Type B pancreatic cell (in vitro differentiated cells): Measurements from ENCODE around the gene PCDH18. TPM values are rescaled to one million over a fixed set of nuclear protein-coding genes. Genes with fewer than 3 reads are reported as not detected.
A peak's percentile ranks its signal among the peaks of the same experiment; 100 is the strongest.

Source experiments
- DNase-seq: peaks from one replicate; pipeline ENCODE4 v3.0.0; 2021; ENCODE audit warnings: mixed read lengths; ENCODE audit not compliant: unreplicated experiment; ENCODE audit errors: extremely low spot score
- H3K27ac Mint-ChIP-seq: 2 replicates; pipeline ENCODE4 v1.8.0; 2021; ENCODE audit warnings: mild to moderate bottlenecking, mixed read lengths
- H3K27me3 Mint-ChIP-seq: 2 replicates; pipeline ENCODE4 v1.8.0; 2021; ENCODE audit warnings: mixed read lengths
- H3K36me3 Mint-ChIP-seq: 2 replicates; pipeline ENCODE4 v1.8.0; 2021; ENCODE audit warnings: mixed read lengths
- H3K4me1 Mint-ChIP-seq: one replicate; pipeline ENCODE4 v1.8.0; 2021; ENCODE audit warnings: mixed read lengths; ENCODE audit not compliant: unreplicated experiment
- H3K4me3 Mint-ChIP-seq: 2 replicates; pipeline ENCODE4 v1.8.0; 2021; ENCODE audit warnings: mild to moderate bottlenecking, mixed read lengths
- H3K9me3 Mint-ChIP-seq: 2 replicates; pipeline ENCODE4 v1.8.0; 2021; ENCODE audit warnings: mixed read lengths
- total RNA-seq: library from RNA; stranded (reverse); gene quantifications from 2 replicates; pipeline ENCODE4 v1.2.1, GENCODE V29; 2021; ENCODE audit warnings: low replicate concordance
- TF ChIP-seq, protein P1 (sequence below): fragments of 200-600 bp; sonication (generic); conservative IDR thresholded peaks from 2 replicates; pipeline ENCODE4 v1.5.0; 2021; ENCODE audit warnings: antibody characterized with exemption, mild to moderate bottlenecking

The PCDH18 gene
- total RNA-seq, 1 donor from 2014 or later: 91.8 TPM

DNA sequence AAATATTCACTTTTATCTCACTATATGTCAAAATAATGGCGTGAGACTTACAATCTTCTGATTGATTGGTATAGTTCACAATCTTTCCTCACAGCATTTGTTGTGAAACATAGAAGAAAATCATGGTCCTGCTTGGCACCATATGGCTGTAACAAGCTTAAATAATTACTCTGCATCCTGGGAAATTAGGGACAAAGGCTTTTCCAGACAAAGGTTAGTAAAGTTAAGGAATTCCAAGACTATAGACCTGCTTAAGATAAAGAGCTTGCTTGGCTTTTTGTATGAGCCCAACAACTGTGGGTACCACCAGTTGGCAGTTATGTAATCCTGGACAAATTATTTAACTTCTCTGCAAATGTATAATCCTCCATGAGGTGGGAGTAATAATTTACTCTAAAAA lies 3.4 kb upstream of the PCDH18 start:
- Mint-ChIP-seq H3K27ac (no peak overlapping the region), H3K9me3 (peaks cover 6% of the 10 kb centered on the region), H3K36me3 (peaks cover 6% of the 10 kb centered on the region), H3K4me1 (peaks cover 9% of the 10 kb centered on the region), H3K4me3 (no peak overlapping the region), H3K27me3 (no peaks in the 10 kb centered on the region)
- no peak for DNase-seq
- TF ChIP-seq, protein P1, sequence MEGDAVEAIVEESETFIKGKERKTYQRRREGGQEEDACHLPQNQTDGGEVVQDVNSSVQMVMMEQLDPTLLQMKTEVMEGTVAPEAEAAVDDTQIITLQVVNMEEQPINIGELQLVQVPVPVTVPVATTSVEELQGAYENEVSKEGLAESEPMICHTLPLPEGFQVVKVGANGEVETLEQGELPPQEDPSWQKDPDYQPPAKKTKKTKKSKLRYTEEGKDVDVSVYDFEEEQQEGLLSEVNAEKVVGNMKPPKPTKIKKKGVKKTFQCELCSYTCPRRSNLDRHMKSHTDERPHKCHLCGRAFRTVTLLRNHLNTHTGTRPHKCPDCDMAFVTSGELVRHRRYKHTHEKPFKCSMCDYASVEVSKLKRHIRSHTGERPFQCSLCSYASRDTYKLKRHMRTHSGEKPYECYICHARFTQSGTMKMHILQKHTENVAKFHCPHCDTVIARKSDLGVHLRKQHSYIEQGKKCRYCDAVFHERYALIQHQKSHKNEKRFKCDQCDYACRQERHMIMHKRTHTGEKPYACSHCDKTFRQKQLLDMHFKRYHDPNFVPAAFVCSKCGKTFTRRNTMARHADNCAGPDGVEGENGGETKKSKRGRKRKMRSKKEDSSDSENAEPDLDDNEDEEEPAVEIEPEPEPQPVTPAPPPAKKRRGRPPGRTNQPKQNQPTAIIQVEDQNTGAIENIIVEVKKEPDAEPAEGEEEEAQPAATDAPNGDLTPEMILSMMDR: no peak

GRCh38 chr4:137534516-137534915 lies 2.2 kb upstream of the PCDH18 start:
- Mint-ChIP-seq H3K9me3 (peaks cover 6% of the 10 kb centered on the region), H3K36me3 (peaks cover 18% of the 10 kb centered on the region), H3K27me3 (no peaks in the 10 kb centered on the region), H3K4me1 (peaks cover 9% of the 10 kb centered on the region), H3K27ac (no peak overlapping the region), H3K4me3 (no peak overlapping the region)
- TF ChIP-seq, protein P1: no peak
- DNase-seq: no peak

GRCh38 chr4:137533855-137534254 lies 1.6 kb upstream of the PCDH18 start:
- Mint-ChIP-seq H3K36me3 (peaks cover 21% of the 10 kb centered on the region), H3K4me3 (peak overlapping the region; percentile 57), H3K27ac (no peak overlapping the region), H3K9me3 (peaks cover 6% of the 10 kb centered on the region), H3K4me1 (peaks cover 9% of the 10 kb centered on the region), H3K27me3 (no peaks in the 10 kb centered on the region)
- DNase-seq: no peak
- TF ChIP-seq, protein P1: no peak

DNA sequence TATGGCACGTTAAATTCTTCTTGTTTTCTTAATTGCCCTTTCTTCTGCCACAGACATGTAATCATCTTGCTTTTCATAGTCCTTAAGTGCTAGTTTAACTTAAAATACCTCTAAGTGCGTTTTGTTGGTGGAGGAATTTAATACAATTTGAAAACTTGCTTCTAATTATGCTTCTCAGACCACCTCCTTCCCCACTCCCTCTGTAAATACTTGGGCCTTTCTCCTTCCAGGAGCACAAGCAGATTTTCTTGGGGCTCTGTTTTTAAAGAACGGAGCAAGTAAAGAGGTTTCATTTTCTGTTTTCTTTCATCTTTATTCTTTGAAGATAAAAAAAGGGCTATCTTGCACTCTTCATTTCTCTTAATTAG lies 559 bp upstream of the PCDH18 start:
- no peak overlapping the region for H3K27ac Mint-ChIP-seq
- H3K4me3 Mint-ChIP-seq: no peak overlapping the region
- no peaks in the 10 kb centered on the region for H3K27me3 Mint-ChIP-seq
- TF ChIP-seq, protein P1: no peak
- H3K9me3 Mint-ChIP-seq: peaks cover 6% of the 10 kb centered on the region
- H3K36me3 Mint-ChIP-seq: peaks cover 31% of the 10 kb centered on the region
- peaks cover 9% of the 10 kb centered on the region for H3K4me1 Mint-ChIP-seq
- no peak for DNase-seq

GRCh38 chr4:137531168-137531985 lies 917 bp downstream of the PCDH18 start:
- H3K9me3 Mint-ChIP-seq: no peaks in the 10 kb centered on the region
- TF ChIP-seq, protein P1: peak; percentile 62
- H3K27ac Mint-ChIP-seq: no peak overlapping the region
- no peak for DNase-seq
- peaks cover 32% of the 10 kb centered on the region for H3K36me3 Mint-ChIP-seq
- no peak overlapping the region for H3K4me3 Mint-ChIP-seq
- no peaks in the 10 kb centered on the region for H3K27me3 Mint-ChIP-seq
- peaks cover 9% of the 10 kb centered on the region for H3K4me1 Mint-ChIP-seq
